Activated CD4-positive, CD25-positive, alpha-beta regulatory T cell treated with anti-CD3 and anti-CD28 coated beads, Interleukin-2, amount 50 U/mL, for 72 hours (primary cell): ENCODE results near the gene LSM2.
"Not testable (repeated sequence)": the region's sequence is repeated elsewhere in the genome, so short reads cannot be mapped to it uniquely, and the experiment has no call there.

ENCODE experiments used
- DNase-seq: peaks from one replicate; pipeline ENCODE4 v3.0.0; 2021

The LSM2 gene

DNA sequence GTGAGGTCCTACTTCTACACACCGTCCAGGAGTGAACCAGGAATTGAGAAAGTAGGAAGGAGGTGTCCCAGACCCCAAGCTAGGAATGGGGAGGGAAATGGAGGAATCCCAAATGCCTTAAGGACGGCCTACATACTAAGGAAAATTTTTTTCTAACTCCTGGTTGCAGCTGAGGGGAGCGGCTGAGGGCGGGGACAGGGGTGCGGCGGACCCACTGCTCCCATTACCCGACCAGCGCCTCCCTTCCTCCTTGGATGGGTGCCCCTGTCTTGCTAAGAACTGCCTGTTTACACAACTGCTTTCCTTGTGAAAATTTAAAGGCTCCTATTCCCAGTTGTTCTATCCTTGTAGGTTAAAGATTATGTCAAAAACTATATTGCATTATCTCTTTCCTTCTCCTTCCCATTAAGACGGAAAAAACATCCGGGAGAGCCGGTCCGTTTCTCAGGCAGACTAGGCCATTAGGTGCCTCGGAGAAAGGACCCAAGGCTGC is 20.1 kb upstream of the LSM2 start:
- no peak for DNase-seq

GRCh38 chr6:31825553-31825952 is 18.8 kb upstream of the LSM2 start:
- DNase-seq = no peak

GRCh38 chr6:31823592-31824196 is 16.9 kb upstream of the LSM2 start:
- not testable (repeated sequence) for DNase-seq

GRCh38 chr6:31822036-31822821 is 15.5 kb upstream of the LSM2 start:
- peak; percentile 69 for DNase-seq

GRCh38 chr6:31821301-31822035 is 14.7 kb upstream of the LSM2 start:
- DNase-seq = peak; percentile 75

DNA sequence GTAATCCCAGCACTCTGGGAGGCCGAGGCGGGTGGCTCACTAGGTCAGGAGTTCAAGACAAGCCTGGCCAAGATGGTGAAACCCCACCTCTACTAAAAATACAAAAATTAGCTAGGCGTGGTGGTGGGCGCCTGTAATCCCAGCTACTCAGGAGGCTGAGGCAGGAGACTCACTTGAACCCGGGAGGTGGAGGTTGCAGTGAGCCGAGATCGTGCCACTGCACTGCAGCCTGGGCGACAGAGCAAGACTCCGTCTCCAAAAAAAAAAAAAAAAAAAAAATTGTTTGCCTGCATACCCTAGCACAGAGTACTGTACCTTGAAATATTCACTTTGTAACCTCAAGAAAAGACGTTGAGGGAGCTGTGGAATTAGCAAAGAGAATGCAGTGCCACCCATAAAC is 13.6 kb upstream of the LSM2 start:
- not testable (repeated sequence) for DNase-seq

DNA sequence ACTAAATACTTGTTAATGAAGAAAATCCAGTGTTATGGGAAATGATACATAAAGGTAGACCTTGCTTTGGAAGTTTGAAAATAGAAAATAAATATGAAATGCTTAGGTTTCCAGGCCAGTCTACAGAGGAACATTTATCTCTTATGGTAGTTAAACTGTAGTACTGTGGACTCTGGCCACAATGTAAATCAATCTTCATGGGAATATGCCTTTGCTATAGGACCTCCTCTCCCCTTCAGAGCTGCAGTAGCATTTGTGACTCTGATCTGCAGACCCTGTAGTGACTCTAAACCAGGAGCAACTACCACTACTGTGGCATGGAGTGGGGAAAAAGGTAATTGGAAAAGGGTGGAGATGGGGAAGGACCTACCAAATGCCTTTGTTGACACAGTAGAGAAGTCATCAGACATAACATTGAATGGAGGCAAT is 13.1 kb upstream of the LSM2 start:
- DNase-seq = no peak

DNA sequence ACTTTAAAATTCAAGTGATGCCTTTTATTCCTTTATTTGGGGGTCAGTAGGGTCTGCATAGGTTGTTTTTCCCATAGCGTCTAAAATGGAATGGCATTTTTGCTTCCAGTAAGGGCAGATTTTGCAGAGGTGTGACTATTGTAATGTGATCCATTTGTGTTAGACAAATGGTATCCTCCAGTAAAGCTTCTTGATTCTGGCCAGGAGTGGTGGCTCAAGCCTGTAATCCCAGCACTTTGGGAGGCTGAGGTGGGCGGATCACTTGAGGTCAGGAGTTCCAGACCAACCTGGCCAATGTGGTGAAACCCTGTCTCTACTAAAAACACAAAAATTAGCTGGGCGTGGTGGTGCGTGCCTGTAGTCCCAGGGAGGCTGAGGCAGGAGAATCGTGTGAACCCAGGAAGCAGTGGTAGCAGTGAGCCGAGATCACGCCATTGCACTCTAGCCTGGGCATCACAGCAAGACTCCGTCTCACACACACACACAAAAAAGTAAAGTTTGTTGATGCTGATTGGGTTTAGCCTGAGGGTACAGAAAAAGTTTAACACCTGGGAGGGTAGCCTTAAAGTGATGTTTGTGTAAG is 11.3 kb upstream of the LSM2 start:
- not testable (repeated sequence) for DNase-seq

DNA sequence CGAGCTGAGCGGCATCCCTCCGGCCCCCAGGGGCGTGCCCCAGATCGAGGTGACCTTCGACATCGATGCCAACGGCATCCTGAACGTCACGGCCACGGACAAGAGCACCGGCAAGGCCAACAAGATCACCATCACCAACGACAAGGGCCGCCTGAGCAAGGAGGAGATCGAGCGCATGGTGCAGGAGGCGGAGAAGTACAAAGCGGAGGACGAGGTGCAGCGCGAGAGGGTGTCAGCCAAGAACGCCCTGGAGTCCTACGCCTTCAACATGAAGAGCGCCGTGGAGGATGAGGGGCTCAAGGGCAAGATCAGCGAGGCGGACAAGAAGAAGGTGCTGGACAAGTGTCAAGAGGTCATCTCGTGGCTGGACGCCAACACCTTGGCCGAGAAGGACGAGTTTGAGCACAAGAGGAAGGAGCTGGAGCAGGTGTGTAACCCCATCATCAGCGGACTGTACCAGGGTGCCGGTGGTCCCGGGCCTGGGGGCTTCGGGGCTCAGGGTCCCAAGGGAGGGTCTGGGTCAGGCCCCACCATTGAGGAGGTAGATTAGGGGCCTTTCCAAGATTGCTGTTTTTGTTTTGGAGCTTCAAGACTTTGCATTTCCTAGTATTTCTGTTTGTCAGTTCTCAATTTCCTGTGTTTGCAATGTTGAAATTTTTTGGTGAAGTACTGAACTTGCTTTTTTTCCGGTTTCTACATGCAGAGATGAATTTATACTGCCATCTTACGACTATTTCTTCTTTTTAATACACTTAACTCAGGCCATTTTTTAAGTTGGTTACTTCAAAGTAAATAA is 10.6 kb upstream of the LSM2 start:
- not testable (repeated sequence) for DNase-seq

DNA sequence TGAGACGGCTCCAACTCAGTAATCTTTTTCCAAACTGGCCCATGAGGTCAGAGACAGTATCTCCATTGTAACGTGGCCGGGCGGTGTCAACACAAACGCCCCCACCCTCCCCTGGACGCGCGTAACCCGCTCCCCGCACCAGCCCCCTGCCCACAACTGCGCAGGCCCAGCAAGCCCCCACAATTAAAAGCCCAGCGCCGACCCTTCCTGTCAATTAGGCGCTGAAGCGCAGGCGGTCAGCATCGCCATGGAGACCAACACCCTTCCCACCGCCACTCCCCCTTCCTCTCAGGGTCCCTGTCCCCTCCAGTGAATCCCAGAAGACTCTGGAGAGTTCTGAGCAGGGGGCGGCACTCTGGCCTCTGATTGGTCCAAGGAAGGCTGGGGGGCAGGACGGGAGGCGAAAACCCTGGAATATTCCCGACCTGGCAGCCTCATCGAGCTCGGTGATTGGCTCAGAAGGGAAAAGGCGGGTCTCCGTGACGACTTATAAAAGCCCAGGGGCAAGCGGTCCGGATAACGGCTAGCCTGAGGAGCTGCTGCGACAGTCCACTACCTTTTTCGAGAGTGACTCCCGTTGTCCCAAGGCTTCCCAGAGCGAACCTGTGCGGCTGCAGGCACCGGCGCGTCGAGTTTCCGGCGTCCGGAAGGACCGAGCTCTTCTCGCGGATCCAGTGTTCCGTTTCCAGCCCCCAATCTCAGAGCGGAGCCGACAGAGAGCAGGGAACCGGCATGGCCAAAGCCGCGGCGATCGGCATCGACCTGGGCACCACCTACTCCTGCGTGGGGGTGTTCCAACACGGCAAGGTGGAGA is 8.5 kb upstream of the LSM2 start, which contains the start of the genes HSPA1A and HSPA1L:
HSPA1A (plus strand) TSS at position 519 of the 814 bp plus-strand sequence; CDS start at position 733, 214 bp downstream.
HSPA1L (minus strand) TSS at position 259 of the 814 bp plus-strand sequence. CDS start 3,311 bp downstream, outside the sequence.
- DNase-seq = peak; percentile 70

GRCh38 chr6:31814677-31815024 is 7.9 kb upstream of the LSM2 start:
- peak; percentile 57 for DNase-seq

GRCh38 chr6:31813465-31813849 is 6.7 kb upstream of the LSM2 start:
- no peak for DNase-seq

- no peak for DNase-seq
These were observed 4.9 kb upstream of the LSM2 start for GRCh38 chr6:31811645-31812044.

- DNase-seq = not testable (repeated sequence)
These were observed 1.8 kb upstream of the LSM2 start for GRCh38 chr6:31808599-31808998.

DNA sequence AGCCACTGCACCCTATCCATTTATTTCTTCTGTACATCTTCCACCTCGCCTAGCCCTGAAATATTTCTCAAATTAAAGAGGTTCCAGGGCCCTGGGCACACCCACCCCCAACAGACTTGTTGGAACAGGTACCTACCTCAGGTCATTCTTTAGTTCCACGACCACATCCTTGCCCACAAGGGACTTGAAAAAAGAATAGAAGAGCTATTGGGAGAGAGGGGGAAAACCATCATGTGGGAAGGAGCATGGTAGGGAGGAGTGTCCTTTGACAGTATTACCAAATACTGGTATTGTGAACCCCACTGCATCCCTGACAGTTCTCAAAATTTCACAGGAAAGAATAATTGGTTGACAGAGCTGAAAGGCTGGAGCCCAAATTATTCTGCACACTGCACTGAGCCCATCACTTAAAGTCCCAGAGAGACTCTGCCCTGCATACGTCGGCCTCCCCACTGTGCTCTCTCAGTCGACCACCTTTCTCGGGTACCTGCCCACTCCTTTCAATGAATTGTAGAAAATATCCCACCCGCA is 762 bp downstream of the LSM2 start:
- no peak for DNase-seq

- DNase-seq = not testable (repeated sequence)
These were observed 5.5 kb downstream of the LSM2 start for GRCh38 chr6:31801031-31801927.

GRCh38 chr6:31799781-31800180 is 7.0 kb downstream of the LSM2 start:
- no peak for DNase-seq

DNA sequence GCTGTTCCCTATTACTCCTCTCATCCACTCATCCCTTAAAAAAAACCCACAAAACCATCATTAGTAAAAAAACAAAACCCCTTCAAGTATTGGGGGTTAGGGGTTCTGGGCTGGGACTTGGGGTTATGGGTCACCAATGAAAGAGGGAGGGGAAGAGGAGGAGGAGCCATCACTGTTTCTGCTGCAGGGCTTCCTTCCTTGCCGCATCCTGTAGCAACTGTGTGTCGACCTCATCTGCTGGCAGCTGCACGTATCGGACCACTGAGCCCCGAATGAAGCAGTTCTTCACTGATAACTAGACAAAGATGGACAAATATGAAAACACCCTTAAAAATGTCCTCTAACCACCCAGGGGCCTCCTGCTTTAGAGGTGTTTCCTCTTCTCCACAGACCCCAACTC is 9.2 kb downstream of the LSM2 start:
- no peak for DNase-seq

GRCh38 chr6:31796993-31797385 is 9.8 kb downstream of the LSM2 start:
- DNase-seq = no peak
